Stomach (tissue), 9 donors: ENCODE data around the gene ALDOA. TPM values are rescaled to one million over a fixed set of nuclear protein-coding genes. Genes with fewer than 3 reads are reported as not detected.

Source experiments
- DNase-seq, 2 donors: peaks; one replicate each; pipeline versions ENCODE4 v3.0.0 to v3.0.0-alpha.2; 2013 to 2019
- H3K27ac ChIP-seq, 5 donors: fragments of 200-600 bp in 4 of 5; sonication (generic) in 4 of 5; one replicate each; pipeline ENCODE4 v1.5.1; 2013 to 2019; ENCODE audit warnings: mild to moderate bottlenecking in 1 of 5, moderate library complexity in 1 of 5
- H3K27me3 ChIP-seq, 3 donors: fragments of 200-600 bp; sonication (generic); one replicate each; pipeline ENCODE4 v1.5.1; 2017 to 2019; ENCODE audit warnings: mixed run types in 1 of 3
- H3K36me3 ChIP-seq, 4 donors: fragments of 200-600 bp; sonication (generic); 1 replicate in 3 of 4; 2 replicates in 1 of 4; pipeline ENCODE4 v1.5.1; 2016 to 2019
- H3K4me1 ChIP-seq, 4 donors: fragments of 200-600 bp; sonication (generic); one replicate each; pipeline ENCODE4 v1.5.1; 2016 to 2019
- H3K4me3 ChIP-seq, 4 donors: fragments of 200-600 bp; sonication (generic) in 3 of 4; one replicate each; pipeline ENCODE4 v1.5.1; 2016 to 2019; ENCODE audit warnings: mild to moderate bottlenecking in 1 of 4
- H3K9me3 ChIP-seq, 4 donors: fragments of 200-600 bp; sonication (generic); one replicate each; pipeline ENCODE4 v1.5.1; 2016 to 2019
- CTCF ChIP-seq, 7 experiments: fragments of 450-650 bp in 4 of 7; fragments of 200-600 bp in 3 of 7; sonication (generic) in 3 of 7; IDR thresholded peaks; one replicate each; pipeline ENCODE4 v1.5.1; 2016 to 2019; ENCODE audit warnings: antibody characterized with exemption in 7 of 7, control low read depth in 2 of 7, mild to moderate bottlenecking in 1 of 7
- EP300 ChIP-seq: sonication (generic); formaldehyde crosslinking; IDR thresholded peaks from one replicate; pipeline ENCODE4 v1.6.1; 2017; ENCODE audit warnings: antibody characterized with exemption
- POLR2A ChIP-seq, 4 donors: fragments of 450-650 bp; IDR thresholded peaks; one replicate each; pipeline ENCODE4 v1.6.1; 2016; ENCODE audit warnings: antibody characterized with exemption in 4 of 4, control low read depth in 2 of 4, mild to moderate bottlenecking in 1 of 4, moderate library complexity in 1 of 4
- POLR2AphosphoS5 ChIP-seq, 3 donors: sonication (generic); formaldehyde crosslinking; IDR thresholded peaks; one replicate each; pipeline ENCODE4 v1.6.1; 2016; ENCODE audit warnings: antibody characterized with exemption in 3 of 3
- WGBS, 5 donors: extraction: QIAGEN DNeasy Blood & Tissue Kit in 3 of 5; methylation state at CpG; one replicate each; pipeline versions ENCODE4 v1.1.5 to v1.1.7; 2013 to 2018; 5-methylcytosine and 5-hydroxymethylcytosine counted together
- intact Hi-C: fragments of 100-400 bp; cut with DNase I; formaldehyde crosslinking; loops from one replicate; pipeline ENCODE4 v1.15.1; 2023; ENCODE audit warnings: low total_unique reads
- polyA plus RNA-seq, 3 donors: library from polyadenylated mRNA; stranded (reverse); fragments of 200-250 nt; gene quantifications; one replicate each; pipeline ENCODE4 v1.2.3, GENCODE V29; 2013
- total RNA-seq, 5 donors: library from RNA; depleted of rRNA; stranded (reverse); fragments of >200 nt; gene quantifications; one replicate each; pipeline versions ENCODE4 v1.1.0 to v1.2.3, GENCODE V29; 2014 to 2016
- donor health status: healthy with polysubstance abuse.
- donor health status: Bipolar disorder and iron deficiency.
- donor health status: healthy.

Gene ALDOA
- total and polyA plus RNA-seq, 8 donors, result 180 to 2,515 (median 807) TPM

- no peak overlapping the region for H3K27ac ChIP-seq
- peak in 3 of 7 experiments; percentile 15 to 30 (median 22) for TF ChIP-seq CTCF (IDR thresholded peaks at IDR 0.05)
- no peak for TF ChIP-seq POLR2AphosphoS5 (IDR thresholded peaks at IDR 0.05)
- no peak for TF ChIP-seq EP300
- intact Hi-C loops, result no loop called here
- H3K4me3 ChIP-seq, result no peak overlapping the region
- H3K27me3 ChIP-seq, result peaks cover 0 to 37% (median 0%) of the 10 kb centered on the region in 3 donors
- no peaks in the 10 kb centered on the region for H3K9me3 ChIP-seq
- peak in 1 of 2 donors; percentile 53 for DNase-seq
- WGBS, 5 donors, result 12 to 20% (median 16%) methylated on average over 5 of the region's 5 CpGs
- H3K4me1 ChIP-seq, result peaks cover 0 to 6% (median 0%) of the 10 kb centered on the region in 4 donors
- no peaks in the 10 kb centered on the region for H3K36me3 ChIP-seq
These were observed 23.7 kb upstream of the ALDOA start for GRCh38 chr16:30041841-30042240.

- Histone ChIP-seq H3K9me3 (no peaks in the 10 kb centered on the region), H3K36me3 (no peaks in the 10 kb centered on the region), H3K4me3 (no peak overlapping the region), H3K27ac (no peak overlapping the region), H3K4me1 (peaks cover 0 to 6% (median 0%) of the 10 kb centered on the region in 4 donors), H3K27me3 (peaks cover 0 to 20% (median 0%) of the 10 kb centered on the region in 3 donors)
- no peak for DNase-seq
- WGBS, 5 donors, result 41 to 57% (median 45%) methylated on average over 8 of the region's 8 CpGs
- TF ChIP-seq POLR2A (IDR thresholded peaks at IDR 0.05) (no peak), CTCF (IDR thresholded peaks at IDR 0.05) (no peak), EP300 (no peak), POLR2AphosphoS5 (IDR thresholded peaks at IDR 0.05) (no peak)
- intact Hi-C loops, result no loop called here
These were observed 19.4 kb upstream of the ALDOA start for GRCh38 chr16:30046178-30046577.

GRCh38 chr16:30046588-30046987, 19.0 kb upstream of the ALDOA start:
- Histone ChIP-seq H3K27me3 (peaks cover 0 to 20% (median 0%) of the 10 kb centered on the region in 3 donors), H3K4me1 (peaks cover 0 to 6% (median 0%) of the 10 kb centered on the region in 4 donors), H3K36me3 (no peaks in the 10 kb centered on the region), H3K9me3 (no peaks in the 10 kb centered on the region), H3K4me3 (no peak overlapping the region), H3K27ac (no peak overlapping the region)
- DNase-seq, result no peak
- TF ChIP-seq POLR2AphosphoS5 (IDR thresholded peaks at IDR 0.05) (no peak), POLR2A (IDR thresholded peaks at IDR 0.05) (no peak), EP300 (no peak), CTCF (IDR thresholded peaks at IDR 0.05) (no peak)
- intact Hi-C loops, result no loop called here
- 86 to 97% (median 92%) methylated on average over 1 of the region's 1 CpG for WGBS, 5 donors

- intact Hi-C loops, result no loop called here
- 89 to 94% (median 91%) methylated on average over 8 of the region's 8 CpGs for WGBS, 5 donors
- TF ChIP-seq EP300, result no peak
- TF ChIP-seq CTCF (IDR thresholded peaks at IDR 0.05), result no peak
- no peak for TF ChIP-seq POLR2A (IDR thresholded peaks at IDR 0.05)
- no peak for TF ChIP-seq POLR2AphosphoS5 (IDR thresholded peaks at IDR 0.05)
These were observed 15.7 kb upstream of the ALDOA start for GRCh38 chr16:30049871-30050270.

More at GRCh38 chr16:30049871-30050270, 15.7 kb upstream of the ALDOA start:
- DNase-seq, result no peak
- Histone ChIP-seq H3K27me3 (no peaks in the 10 kb centered on the region), H3K4me1 (peaks cover 15 to 27% (median 23%) of the 10 kb centered on the region in 4 donors), H3K27ac (no peak overlapping the region), H3K4me3 (no peak overlapping the region), H3K36me3 (no peaks in the 10 kb centered on the region), H3K9me3 (no peaks in the 10 kb centered on the region)
